Mesenchymal stem cell (in vitro differentiated cells and primary cell): ENCODE measurements around the gene UGT1A10.
"Not testable (repeated sequence)": the region's sequence is repeated elsewhere in the genome, so short reads cannot be mapped to it uniquely, and the experiment has no call there.

Experiments used
- DNase-seq: peaks from one replicate; pipeline ENCODE4 v3.0.0-alpha.2; 2013
- H2AFZ ChIP-seq: one replicate; pipeline ENCODE4 v1.6.1; 2013; ENCODE audit warnings: low read depth, mild to moderate bottlenecking, control low read depth, inconsistent platforms, low read length, moderate library complexity
- H2AK5ac ChIP-seq: 2 replicates; pipeline ENCODE4 v1.6.1; 2013; ENCODE audit warnings: low read length, moderate library complexity, mild to moderate bottlenecking, inconsistent platforms; ENCODE audit not compliant: severe bottlenecking
- H2BK120ac ChIP-seq: one replicate; pipeline ENCODE4 v1.6.1; 2013; ENCODE audit warnings: low read depth, mild to moderate bottlenecking, inconsistent platforms, low read length, moderate library complexity
- H2BK12ac ChIP-seq, 2 experiments: one replicate each; pipeline ENCODE4 v1.6.1; 2013; ENCODE audit warnings: inconsistent platforms in 2 of 2, low read length in 2 of 2, mild to moderate bottlenecking in 2 of 2, moderate library complexity in 2 of 2, control low read depth in 1 of 2
- H2BK15ac ChIP-seq: one replicate; pipeline ENCODE4 v1.6.1; 2013; ENCODE audit warnings: mild to moderate bottlenecking, low read depth, inconsistent platforms; ENCODE audit not compliant: poor library complexity, severe bottlenecking
- H2BK5ac ChIP-seq: 2 replicates; pipeline ENCODE4 v1.6.1; 2013; ENCODE audit warnings: low read depth, mild to moderate bottlenecking, low read length, control low read depth, inconsistent platforms; ENCODE audit not compliant: poor library complexity, severe bottlenecking
- H3K14ac ChIP-seq, 2 experiments: one replicate each; pipeline ENCODE4 v1.6.1; 2013; ENCODE audit warnings: inconsistent platforms in 2 of 2, low read length in 2 of 2, control low read depth in 1 of 2, mild to moderate bottlenecking in 1 of 2, moderate library complexity in 1 of 2
- H3K18ac ChIP-seq, 2 experiments: one replicate each; pipeline ENCODE4 v1.6.1; 2013; ENCODE audit warnings: inconsistent platforms in 2 of 2, low read length in 2 of 2, control low read depth in 1 of 2, low read depth in 1 of 2, mild to moderate bottlenecking in 1 of 2
- H3K23ac ChIP-seq, 2 experiments: one replicate each; pipeline ENCODE4 v1.6.1; 2013; ENCODE audit warnings: inconsistent platforms in 2 of 2, low read length in 2 of 2, mild to moderate bottlenecking in 2 of 2, moderate library complexity in 2 of 2, control low read depth in 1 of 2
- H3K27ac ChIP-seq: 2 replicates; pipeline ENCODE4 v1.5.1; 2013; ENCODE audit warnings: mild to moderate bottlenecking, moderate library complexity, low read length, control low read depth, inconsistent platforms; ENCODE audit not compliant: poor library complexity, severe bottlenecking
- H3K27me3 ChIP-seq, 2 experiments: 2 replicates each; pipeline versions ENCODE4 v1.6.1 to v1.7.0; 2013; ENCODE audit warnings: low read length in 2 of 2, mild to moderate bottlenecking in 2 of 2, moderate library complexity in 2 of 2, control low read depth in 1 of 2, inconsistent platforms in 1 of 2; ENCODE audit not compliant: control insufficient read depth in 1 of 2, insufficient read depth in 1 of 2
- H3K36me3 ChIP-seq, 2 experiments: 2 replicates each; pipeline versions ENCODE4 v1.6.1 to v1.7.0; 2013; ENCODE audit warnings: low read length in 2 of 2, control low read depth in 1 of 2, inconsistent platforms in 1 of 2, low read depth in 1 of 2, mild to moderate bottlenecking in 1 of 2; ENCODE audit not compliant: insufficient read depth in 2 of 2, control insufficient read depth in 1 of 2
- H3K4ac ChIP-seq, 2 experiments: one replicate each; pipeline ENCODE4 v1.6.1; 2013; ENCODE audit warnings: inconsistent platforms in 2 of 2, low read length in 2 of 2, mild to moderate bottlenecking in 2 of 2, moderate library complexity in 2 of 2, control low read depth in 1 of 2, low read depth in 1 of 2
- H3K4me1 ChIP-seq: 2 replicates; pipeline ENCODE4 v1.6.1; 2013; ENCODE audit warnings: low read depth, low read length, control low read depth; ENCODE audit not compliant: control insufficient read depth, insufficient read depth
- H3K4me2 ChIP-seq: 2 replicates; pipeline ENCODE4 v1.6.1; 2013; ENCODE audit warnings: low read length, mild to moderate bottlenecking, inconsistent platforms; ENCODE audit not compliant: poor library complexity, severe bottlenecking
- H3K4me3 ChIP-seq, 2 experiments: 2 replicates each; pipeline versions ENCODE4 v1.5.1 to v1.7.0; 2013; ENCODE audit warnings: low read length in 2 of 2, mild to moderate bottlenecking in 2 of 2, control low read depth in 1 of 2, low read depth in 1 of 2; ENCODE audit not compliant: insufficient read depth in 1 of 2
- H3K79me1 ChIP-seq: replicated peaks from 2 replicates; pipeline ENCODE4 v1.6.1; 2013; ENCODE audit warnings: mild to moderate bottlenecking, control low read depth, low read length, inconsistent platforms; ENCODE audit not compliant: poor library complexity, severe bottlenecking
- H3K9ac ChIP-seq: 2 replicates; pipeline ENCODE4 v1.7.0; 2013; ENCODE audit warnings: mild to moderate bottlenecking, low read length, moderate library complexity
- H3K9me3 ChIP-seq: 2 replicates; pipeline ENCODE4 v1.7.0; 2013; ENCODE audit warnings: mild to moderate bottlenecking, low read length; ENCODE audit not compliant: control insufficient read depth
- H4K8ac ChIP-seq: one replicate; pipeline ENCODE4 v1.6.1; 2013; ENCODE audit warnings: inconsistent platforms, mild to moderate bottlenecking, low read length, moderate library complexity
- H4K91ac ChIP-seq: one replicate; pipeline ENCODE4 v1.6.1; 2013; ENCODE audit warnings: mild to moderate bottlenecking, low read length, inconsistent platforms
- WGBS: methylation state at CpG from one replicate; pipeline ENCODE4 v1.1.7; 2013; ENCODE audit warnings: mixed read lengths; 5-methylcytosine and 5-hydroxymethylcytosine counted together

UGT1A10 gene

GRCh38 chr2:233747283-233747544, 111.0 kb downstream of the UGT1A10 start:
- Histone ChIP-seq H4K91ac (no peak overlapping the region), H3K9ac (no peak overlapping the region), H2BK15ac (no peak overlapping the region), H4K8ac (no peak overlapping the region), H3K4me2 (no peak overlapping the region), H2BK120ac (no peak overlapping the region), H3K4me3 (no peak overlapping the region), H3K4me1 (peaks cover 2% of the 10 kb centered on the region), H3K4ac (no peak overlapping the region), H2AFZ (no peak overlapping the region), H3K23ac (no peak overlapping the region), H3K9me3 (no peaks in the 10 kb centered on the region), H2BK12ac (no peak overlapping the region), H3K36me3 (no peaks in the 10 kb centered on the region), H2BK5ac (no peak overlapping the region), H3K27me3 (peaks cover 0 to 10% of the 10 kb centered on the region in 2 experiments), H3K79me1 (no peaks in the 10 kb centered on the region), H3K27ac (no peak overlapping the region), H3K14ac (no peak overlapping the region), H3K18ac (no peak overlapping the region), H2AK5ac (no peak overlapping the region)
- DNase-seq: no peak
- WGBS: 89% methylated on average over 6 of the region's 6 CpGs

GRCh38 chr2:233750689-233751088, 114.4 kb downstream of the UGT1A10 start:
- not testable (repeated sequence) for DNase-seq, H2BK5ac ChIP-seq, H3K4me2 ChIP-seq, H3K4ac ChIP-seq, H3K14ac ChIP-seq, H3K18ac ChIP-seq, H4K8ac ChIP-seq, H3K4me1 ChIP-seq, H2AK5ac ChIP-seq, H3K4me3 ChIP-seq, H2BK15ac ChIP-seq, H3K9me3 ChIP-seq, H3K79me1 ChIP-seq, H2AFZ ChIP-seq, H2BK120ac ChIP-seq, H3K9ac ChIP-seq, H2BK12ac ChIP-seq, H3K36me3 ChIP-seq, H4K91ac ChIP-seq, H3K27ac ChIP-seq, H3K23ac ChIP-seq
- peaks cover 0 to 14% of the 10 kb centered on the region in 2 experiments for H3K27me3 ChIP-seq
- WGBS: 37% methylated on average over 2 of the region's 2 CpGs

- not testable (repeated sequence) for H3K4me3 ChIP-seq
- WGBS: 56% methylated on average over 2 of the region's 2 CpGs
Measured at GRCh38 chr2:233751212-233752009, 115.2 kb downstream of the UGT1A10 start.

GRCh38 chr2:233754872-233755611, 118.8 kb downstream of the UGT1A10 start:
- no peak overlapping the region for H4K8ac ChIP-seq
- H3K4ac ChIP-seq: no peak overlapping the region

More at GRCh38 chr2:233751212-233752009, 115.2 kb downstream of the UGT1A10 start:
- not testable (repeated sequence) for H3K27ac ChIP-seq, H3K4me2 ChIP-seq, H2AK5ac ChIP-seq, H4K8ac ChIP-seq, H2BK12ac ChIP-seq, H3K18ac ChIP-seq, H3K4ac ChIP-seq, H3K4me1 ChIP-seq, H4K91ac ChIP-seq, H3K9ac ChIP-seq, H3K23ac ChIP-seq, H2BK15ac ChIP-seq, H2BK120ac ChIP-seq, H2AFZ ChIP-seq, H2BK5ac ChIP-seq, H3K9me3 ChIP-seq, H3K14ac ChIP-seq, H3K79me1 ChIP-seq, DNase-seq, H3K36me3 ChIP-seq
- peaks cover 0 to 13% of the 10 kb centered on the region in 2 experiments for H3K27me3 ChIP-seq

More at GRCh38 chr2:233754872-233755611, 118.8 kb downstream of the UGT1A10 start:
- H2BK5ac ChIP-seq: no peak overlapping the region
- H3K4me2 ChIP-seq: no peak overlapping the region
- H3K4me3 ChIP-seq: no peak overlapping the region
- no peak overlapping the region for H3K14ac ChIP-seq
- no peaks in the 10 kb centered on the region for H3K36me3 ChIP-seq
- no peaks in the 10 kb centered on the region for H3K4me1 ChIP-seq
- H2AK5ac ChIP-seq: no peak overlapping the region
- no peak overlapping the region for H2BK12ac ChIP-seq
- H3K18ac ChIP-seq: no peak overlapping the region
- H3K9ac ChIP-seq: no peak overlapping the region
- H3K27ac ChIP-seq: no peak overlapping the region
- no peak overlapping the region for H2BK15ac ChIP-seq
- H2BK120ac ChIP-seq: no peak overlapping the region
- H3K9me3 ChIP-seq: peaks cover 3% of the 10 kb centered on the region
- 92% methylated on average over 42 of the region's 44 CpGs for WGBS
- no peak overlapping the region for H4K91ac ChIP-seq
- H3K27me3 ChIP-seq: peaks cover 0 to 13% of the 10 kb centered on the region in 2 experiments
- no peak overlapping the region for H3K23ac ChIP-seq
- no peaks in the 10 kb centered on the region for H3K79me1 ChIP-seq
- H2AFZ ChIP-seq: no peak overlapping the region
- DNase-seq: no peak
